GM21447 (cell line): ENCODE measurements around the gene SELENOF.
A peak's percentile ranks its signal among the peaks of the same experiment; 100 is the strongest.

Experiments used
- ATAC-seq: cut with Tn5 transposase; IDR thresholded peaks from one replicate; pipeline ENCODE4 v1.9.1; 2021; ENCODE audit not compliant: unreplicated experiment

The SELENOF gene

DNA sequence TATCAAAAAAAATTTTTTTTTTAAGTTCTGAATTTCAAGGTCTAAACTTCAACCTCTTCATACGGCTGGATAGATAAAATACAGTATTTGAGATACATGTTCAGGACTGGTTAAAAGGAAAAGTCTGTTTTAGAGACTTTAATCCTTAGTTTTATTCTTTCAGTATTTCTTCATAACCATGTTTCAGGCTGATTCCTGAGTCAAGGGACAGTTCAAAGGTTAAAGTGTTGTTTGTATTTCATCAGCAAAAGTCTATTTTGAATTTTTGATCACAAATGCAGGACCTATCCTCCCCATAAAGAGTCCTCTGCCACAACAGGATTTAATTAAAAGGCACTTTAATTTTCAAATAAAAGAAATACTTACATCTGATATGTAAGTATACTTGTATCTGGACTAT is 53.5 kb downstream of the SELENOF start:
- ATAC-seq: no peak

GRCh38 chr1:86860020-86860419 is 53.9 kb downstream of the SELENOF start:
- no peak for ATAC-seq

- ATAC-seq: no peak
Measured at GRCh38 chr1:86858524-86859261, 55.2 kb downstream of the SELENOF start.

- no peak for ATAC-seq
Measured at GRCh38 chr1:86856196-86856595, 57.7 kb downstream of the SELENOF start.

DNA sequence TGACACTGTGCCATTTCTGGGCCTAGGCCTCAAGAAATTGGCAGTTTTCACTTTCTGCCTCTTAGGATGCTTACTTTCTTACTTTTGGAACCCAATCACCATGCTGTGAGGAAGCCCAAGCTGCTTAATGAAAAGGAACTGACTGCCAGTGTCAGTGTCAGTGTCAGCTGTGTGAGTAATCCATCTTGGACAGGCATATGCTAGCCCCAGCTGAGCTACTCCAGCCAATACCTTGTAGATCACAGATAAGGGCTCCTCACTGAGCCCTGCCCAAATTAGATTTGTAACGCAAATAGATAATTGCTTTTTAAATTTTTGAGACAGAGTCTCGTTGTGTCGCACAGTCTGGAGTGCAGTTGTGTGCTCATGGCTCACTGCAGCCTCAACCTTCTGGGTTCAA is 59.6 kb downstream of the SELENOF start:
- ATAC-seq: no peak

GRCh38 chr1:86852782-86853408 is 61.0 kb downstream of the SELENOF start:
- peak; percentile 63 for ATAC-seq

- no peak for ATAC-seq
Measured at GRCh38 chr1:86852289-86852688, 61.6 kb downstream of the SELENOF start.

GRCh38 chr1:86849756-86850155 is 64.2 kb downstream of the SELENOF start:
- no peak for ATAC-seq

GRCh38 chr1:86848654-86849053 is 65.3 kb downstream of the SELENOF start:
- ATAC-seq: no peak

GRCh38 chr1:86846164-86846647 is 67.7 kb downstream of the SELENOF start:
- no peak for ATAC-seq

- no peak for ATAC-seq
Measured at GRCh38 chr1:86845514-86845913, 68.4 kb downstream of the SELENOF start.

- ATAC-seq: no peak
Measured at GRCh38 chr1:86841116-86841515, 72.8 kb downstream of the SELENOF start.

GRCh38 chr1:86833461-86834215 is 80.3 kb downstream of the SELENOF start:
- ATAC-seq: peak; percentile 79

- no peak for ATAC-seq
Measured at GRCh38 chr1:86832433-86832832, 81.5 kb downstream of the SELENOF start.

- no peak for ATAC-seq
Measured at GRCh38 chr1:86829321-86829720, 84.6 kb downstream of the SELENOF start.

DNA sequence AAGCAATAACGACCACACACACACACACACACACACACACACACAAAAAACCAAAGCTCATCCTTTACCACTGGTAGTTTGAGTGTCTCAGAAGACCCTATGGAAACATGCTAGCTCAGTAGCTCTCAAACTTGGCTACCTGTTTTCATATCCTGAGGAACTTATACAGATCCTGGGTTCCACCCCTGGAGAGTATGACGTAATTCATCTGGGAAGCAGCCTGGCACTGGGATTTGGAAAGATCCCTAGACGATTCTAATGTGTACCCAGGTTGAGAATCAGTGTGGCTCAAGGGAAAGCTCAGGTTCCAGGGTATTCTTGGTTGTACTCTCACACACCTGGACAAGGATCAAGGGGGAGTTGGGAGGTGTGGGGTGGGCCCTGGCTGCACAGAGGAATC is 85.9 kb downstream of the SELENOF start:
- ATAC-seq: no peak

- ATAC-seq: no peak
Measured at GRCh38 chr1:86826856-86827255, 87.1 kb downstream of the SELENOF start.

- ATAC-seq: no peak
Measured at GRCh38 chr1:86825319-86825718, 88.6 kb downstream of the SELENOF start.

DNA sequence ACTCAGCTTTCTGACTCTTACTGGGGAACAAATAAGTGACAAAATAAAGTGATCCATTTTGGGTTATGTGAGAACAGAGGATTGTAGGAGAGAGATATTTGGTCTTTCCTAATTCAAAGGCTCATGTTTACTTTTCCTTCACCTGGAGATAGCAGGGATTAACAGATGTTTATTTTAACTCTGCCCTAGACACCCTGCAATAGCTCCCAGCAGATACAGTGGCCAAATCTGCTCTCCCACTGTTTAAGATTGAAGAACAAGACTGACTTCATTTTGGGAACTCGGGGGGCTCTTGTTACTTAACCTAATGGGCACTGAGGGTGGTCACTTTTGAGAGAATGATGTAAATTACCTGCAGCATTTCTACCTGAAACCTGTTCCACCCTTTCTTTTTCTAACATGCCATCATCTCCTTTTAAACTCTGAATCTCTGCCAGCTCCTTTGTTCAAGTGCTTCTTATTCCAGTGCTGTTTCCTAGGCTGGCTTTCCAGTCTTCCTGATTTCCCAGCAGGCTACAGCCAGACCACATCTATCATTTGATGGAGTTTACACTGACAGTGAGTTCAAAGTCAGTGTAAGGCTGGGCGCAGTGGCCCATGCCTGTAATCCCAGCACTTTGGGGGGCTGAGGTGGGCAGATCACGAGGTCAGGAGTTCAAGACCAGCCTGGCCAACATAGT is 90.0 kb downstream of the SELENOF start:
- ATAC-seq: no peak

DNA sequence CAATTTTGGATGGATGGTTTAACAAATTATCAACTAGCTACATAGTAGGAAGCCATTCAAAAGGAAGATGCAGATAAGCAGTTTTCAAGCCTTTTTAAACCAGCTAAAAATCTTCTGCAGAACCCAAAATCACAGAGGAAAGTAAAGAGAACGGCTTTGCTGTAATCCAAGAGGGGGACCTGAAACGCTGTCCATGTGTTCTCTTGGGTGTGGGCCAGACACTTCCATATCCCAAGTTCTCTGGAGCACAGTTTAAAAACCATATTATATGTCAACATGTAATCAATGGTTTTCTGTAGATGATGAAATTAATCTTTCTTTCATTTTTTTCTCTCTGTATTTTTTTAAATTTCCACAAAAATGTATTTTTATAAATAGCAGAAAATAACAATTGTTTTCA is 90.5 kb downstream of the SELENOF start:
- no peak for ATAC-seq

DNA sequence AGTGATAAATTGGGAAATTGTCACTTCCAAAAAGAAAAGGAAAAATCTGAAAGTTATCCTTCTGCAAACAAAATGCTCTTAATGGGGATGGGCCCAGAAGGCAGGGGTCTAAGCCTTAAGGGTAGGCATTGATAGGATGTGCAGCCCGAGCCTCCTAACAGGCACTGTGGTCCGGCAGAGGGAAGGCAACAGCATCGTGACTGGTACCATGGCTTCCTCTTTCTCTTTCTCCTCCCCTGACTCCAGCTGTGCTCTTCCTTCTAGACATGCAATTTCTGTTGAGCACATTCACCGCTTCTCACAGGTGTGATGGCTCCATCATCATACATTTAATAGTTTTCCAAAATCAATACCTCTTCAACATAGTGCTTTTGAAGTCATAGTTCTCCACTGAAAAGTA is 91.5 kb downstream of the SELENOF start:
- no peak for ATAC-seq
